Right atrium auricular region (tissue), 2 donors: ENCODE measurements around the gene TFEB. TPM values are rescaled to one million over a fixed set of nuclear protein-coding genes. Genes with fewer than 3 reads are reported as not detected.

Source experiments
- DNase-seq: peaks from one replicate; pipeline ENCODE4 v3.0.0-alpha.2; 2019; ENCODE audit warnings: low spot score
- H3K27ac ChIP-seq, 2 donors: fragments of 200-600 bp; sonication (generic); 1 replicate in 1 of 2; 2 replicates in 1 of 2; pipeline ENCODE4 v1.5.1; 2016 to 2019
- H3K27me3 ChIP-seq, 2 donors: fragments of 200-600 bp; sonication (generic); one replicate each; pipeline versions ENCODE4 v1.5.1 to v1.6.0; 2017 to 2019
- H3K36me3 ChIP-seq: fragments of 200-600 bp; sonication (generic); one replicate; pipeline ENCODE4 v1.5.1; 2016
- H3K4me1 ChIP-seq, 2 donors: fragments of 200-600 bp; sonication (generic); one replicate each; pipeline versions ENCODE4 v1.5.1 to v1.6.0; 2017 to 2019
- H3K4me3 ChIP-seq, 2 donors: fragments of 200-600 bp; sonication (generic); 1 replicate in 1 of 2; 2 replicates in 1 of 2; pipeline ENCODE4 v1.5.1; 2017 to 2019; ENCODE audit warnings: mild to moderate bottlenecking in 1 of 2, moderate library complexity in 1 of 2
- H3K9me3 ChIP-seq, 2 donors: fragments of 200-600 bp; sonication (generic); one replicate each; pipeline ENCODE4 v1.5.1; 2019
- total RNA-seq, 2 donors: library from RNA; depleted of rRNA; stranded (reverse); fragments of >200 nt; gene quantifications; one replicate each; pipeline ENCODE4 v1.1.0, GENCODE V29; 2016
- TF ChIP-seq, protein P1 (sequence below), 2 donors: fragments of 200-600 bp; sonication (generic); IDR thresholded peaks; one replicate each; pipeline ENCODE4 v1.5.1; 2019; ENCODE audit warnings: antibody characterized with exemption in 2 of 2

Gene TFEB
- total RNA-seq, 2 donors from 2014 or later: 31.5 to 35.8 TPM

DNA sequence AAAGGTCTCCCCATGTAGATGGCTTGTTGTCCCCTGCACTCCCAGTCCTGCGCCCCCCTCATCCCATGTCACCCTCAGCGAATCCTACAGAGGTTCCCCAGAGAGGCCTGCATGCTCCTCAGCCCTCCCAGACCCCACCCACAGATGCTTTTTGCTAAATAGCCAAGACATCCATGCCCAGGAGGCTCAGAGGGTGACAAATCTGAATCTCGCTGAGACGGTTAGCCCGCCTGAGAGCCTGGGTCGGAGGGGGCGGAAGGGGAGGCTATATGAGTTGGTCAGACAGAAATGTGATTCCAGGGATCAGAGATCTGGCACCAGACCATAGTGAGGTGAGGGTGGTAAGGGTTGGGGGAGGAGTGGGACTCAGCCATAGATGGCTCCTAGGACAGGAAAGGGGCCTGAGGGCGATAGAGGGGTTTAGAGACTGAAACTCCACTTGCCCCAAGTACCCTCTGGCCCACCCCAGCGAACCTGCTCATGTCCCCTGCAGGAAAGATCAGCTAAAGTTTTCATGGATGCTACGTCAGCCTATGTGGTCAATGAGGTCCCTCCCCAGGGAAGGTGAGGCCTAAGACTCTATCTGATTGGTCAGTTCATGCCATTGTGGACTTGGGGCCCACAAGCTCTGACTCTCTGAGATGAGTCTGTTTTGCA lies 33.2 kb downstream of the TFEB start:
- DNase-seq: no peak
- peaks cover 0 to 78% of the 10 kb centered on the region in 2 donors for H3K4me1 ChIP-seq

DNA sequence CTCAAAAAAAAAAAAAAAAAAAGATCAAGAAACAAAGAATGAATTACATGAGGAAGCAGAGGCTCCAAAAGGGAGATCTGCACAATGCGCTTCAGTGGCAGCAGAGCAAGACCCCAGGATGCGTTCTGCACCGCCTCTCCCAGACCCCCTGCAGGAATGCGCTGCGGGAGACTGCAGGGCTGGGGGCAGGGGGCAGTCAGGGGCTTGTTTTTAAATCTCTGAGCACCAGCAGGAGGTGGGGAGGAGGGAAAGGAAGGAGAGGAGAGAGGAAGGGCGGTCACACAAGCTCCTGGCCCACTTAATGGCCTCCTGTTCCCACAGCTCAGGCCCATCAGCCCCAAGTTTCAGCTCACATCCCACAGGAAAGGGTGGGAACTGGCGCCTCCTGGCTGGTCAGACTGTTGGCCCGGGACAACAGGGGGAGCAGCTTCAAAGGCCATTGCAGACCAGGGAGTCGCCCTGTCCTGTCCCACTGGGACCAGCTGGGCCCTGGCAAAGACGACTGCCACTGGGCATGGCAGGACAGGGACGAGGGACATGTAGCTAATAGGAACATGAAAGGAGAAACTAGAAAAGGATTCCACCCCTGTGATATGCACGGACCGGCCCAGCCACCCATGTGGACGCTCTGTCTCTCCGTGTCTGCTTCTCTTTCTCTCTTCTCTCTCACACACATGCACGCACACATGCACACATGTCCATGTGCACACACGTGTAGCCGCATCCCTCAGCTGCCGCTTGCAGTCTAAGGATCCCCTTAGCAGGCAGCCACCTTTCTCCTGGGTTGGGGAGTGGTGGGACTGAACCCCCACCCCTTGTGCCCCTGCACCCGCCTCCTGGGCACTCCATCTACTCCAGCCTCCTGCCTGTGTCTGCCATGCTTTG lies 34.7 kb downstream of the TFEB start:
- TF ChIP-seq, protein P1, sequence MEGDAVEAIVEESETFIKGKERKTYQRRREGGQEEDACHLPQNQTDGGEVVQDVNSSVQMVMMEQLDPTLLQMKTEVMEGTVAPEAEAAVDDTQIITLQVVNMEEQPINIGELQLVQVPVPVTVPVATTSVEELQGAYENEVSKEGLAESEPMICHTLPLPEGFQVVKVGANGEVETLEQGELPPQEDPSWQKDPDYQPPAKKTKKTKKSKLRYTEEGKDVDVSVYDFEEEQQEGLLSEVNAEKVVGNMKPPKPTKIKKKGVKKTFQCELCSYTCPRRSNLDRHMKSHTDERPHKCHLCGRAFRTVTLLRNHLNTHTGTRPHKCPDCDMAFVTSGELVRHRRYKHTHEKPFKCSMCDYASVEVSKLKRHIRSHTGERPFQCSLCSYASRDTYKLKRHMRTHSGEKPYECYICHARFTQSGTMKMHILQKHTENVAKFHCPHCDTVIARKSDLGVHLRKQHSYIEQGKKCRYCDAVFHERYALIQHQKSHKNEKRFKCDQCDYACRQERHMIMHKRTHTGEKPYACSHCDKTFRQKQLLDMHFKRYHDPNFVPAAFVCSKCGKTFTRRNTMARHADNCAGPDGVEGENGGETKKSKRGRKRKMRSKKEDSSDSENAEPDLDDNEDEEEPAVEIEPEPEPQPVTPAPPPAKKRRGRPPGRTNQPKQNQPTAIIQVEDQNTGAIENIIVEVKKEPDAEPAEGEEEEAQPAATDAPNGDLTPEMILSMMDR (IDR thresholded peaks at IDR 0.05): peak in 1 of 2 donors; percentile 25
- H3K27me3 ChIP-seq: no peaks in the 10 kb centered on the region

More for the DNA sequence above, 33.2 kb downstream of the TFEB start:
- Histone ChIP-seq H3K27ac (no peak overlapping the region), H3K27me3 (no peaks in the 10 kb centered on the region), H3K9me3 (no peaks in the 10 kb centered on the region), H3K4me3 (no peak overlapping the region), H3K36me3 (no peaks in the 10 kb centered on the region)
- TF ChIP-seq, protein P1 (IDR thresholded peaks at IDR 0.05): no peak

DNA sequence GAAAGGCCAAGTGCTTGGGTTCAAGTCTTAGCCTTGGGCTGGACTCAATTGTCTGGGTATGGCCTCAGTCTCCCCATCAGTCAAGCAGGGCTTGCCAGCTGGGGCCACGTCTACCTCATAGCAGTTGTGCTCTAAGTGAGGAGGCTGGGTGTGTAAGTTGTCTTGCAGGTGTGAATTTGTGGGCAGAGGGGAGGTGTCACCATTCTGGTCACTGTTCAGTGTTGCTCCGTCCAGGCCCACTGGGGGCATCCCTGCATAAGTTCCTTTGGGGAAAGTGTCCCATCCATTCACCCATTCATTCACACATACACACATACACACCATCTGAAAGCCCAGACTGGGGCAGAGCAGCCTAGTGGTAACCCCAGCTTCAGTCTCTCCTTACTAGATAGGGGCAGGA lies 36.3 kb downstream of the TFEB start:
- TF ChIP-seq, protein P1 (IDR thresholded peaks at IDR 0.05): no peak
- no peaks in the 10 kb centered on the region for H3K36me3 ChIP-seq
- no peaks in the 10 kb centered on the region for H3K27me3 ChIP-seq
- peak overlapping the region; percentile 9 to 47 for H3K27ac ChIP-seq
- H3K9me3 ChIP-seq: no peaks in the 10 kb centered on the region
- H3K4me3 ChIP-seq: no peak overlapping the region
- peaks cover 0 to 61% of the 10 kb centered on the region in 2 donors for H3K4me1 ChIP-seq
- DNase-seq: no peak

More for the DNA sequence above, 34.7 kb downstream of the TFEB start:
- H3K9me3 ChIP-seq: no peaks in the 10 kb centered on the region
- H3K36me3 ChIP-seq: no peaks in the 10 kb centered on the region
- no peak for DNase-seq
- H3K27ac ChIP-seq: peak overlapping the region in 1 of 2 donors; percentile 17
- peaks cover 0 to 64% of the 10 kb centered on the region in 2 donors for H3K4me1 ChIP-seq
- H3K4me3 ChIP-seq: no peak overlapping the region

DNA sequence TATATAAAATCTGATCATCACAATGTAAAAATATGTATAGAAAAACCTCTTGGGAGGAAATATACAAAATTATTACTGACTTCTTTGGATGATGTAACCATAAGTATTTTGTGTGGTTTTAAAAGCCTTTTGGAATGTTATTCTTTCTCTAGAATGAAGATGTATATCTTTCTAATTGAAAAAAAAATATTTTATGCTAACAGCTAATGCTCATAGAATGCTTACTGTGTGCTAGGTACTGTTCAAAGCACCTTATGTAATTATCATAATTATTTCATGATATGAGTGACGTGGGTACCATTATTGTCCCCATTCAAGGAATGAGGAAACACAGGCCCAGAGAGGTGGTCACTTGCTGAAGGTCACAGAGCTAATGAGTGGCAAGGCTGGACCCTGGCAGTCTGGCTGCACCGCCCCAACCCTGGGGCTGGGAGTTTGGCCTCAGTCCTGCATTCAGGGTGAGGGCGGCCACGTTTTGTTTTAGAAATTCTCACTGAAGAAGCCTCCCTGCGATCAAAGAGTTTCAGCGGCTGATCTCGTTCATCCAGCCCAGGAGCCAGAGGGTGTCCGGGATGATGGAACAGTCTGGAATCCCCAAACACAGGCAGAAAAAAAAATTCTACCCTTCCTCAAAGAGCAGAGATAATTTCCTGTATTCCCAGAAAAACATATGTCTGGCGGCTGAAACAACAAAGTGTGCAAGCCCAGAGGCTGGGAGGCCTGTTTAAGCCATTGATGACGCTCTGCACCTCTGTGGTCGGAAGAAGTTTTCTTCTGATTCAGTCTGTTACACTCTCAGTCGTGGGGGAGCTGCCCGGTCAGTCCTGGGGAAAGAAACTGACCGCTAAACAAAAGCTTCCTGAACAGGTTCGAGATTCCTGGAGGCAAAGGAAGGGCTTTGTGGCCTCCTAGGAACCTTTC lies 37.3 kb downstream of the TFEB start:
- no peak for DNase-seq
- TF ChIP-seq, protein P1 (IDR thresholded peaks at IDR 0.05): no peak
- H3K36me3 ChIP-seq: no peaks in the 10 kb centered on the region
- peak overlapping the region; percentile 9 to 47 for H3K27ac ChIP-seq
- H3K4me3 ChIP-seq: no peak overlapping the region
- no peaks in the 10 kb centered on the region for H3K27me3 ChIP-seq
- no peaks in the 10 kb centered on the region for H3K9me3 ChIP-seq
- H3K4me1 ChIP-seq: peaks cover 0 to 65% of the 10 kb centered on the region in 2 donors

DNA sequence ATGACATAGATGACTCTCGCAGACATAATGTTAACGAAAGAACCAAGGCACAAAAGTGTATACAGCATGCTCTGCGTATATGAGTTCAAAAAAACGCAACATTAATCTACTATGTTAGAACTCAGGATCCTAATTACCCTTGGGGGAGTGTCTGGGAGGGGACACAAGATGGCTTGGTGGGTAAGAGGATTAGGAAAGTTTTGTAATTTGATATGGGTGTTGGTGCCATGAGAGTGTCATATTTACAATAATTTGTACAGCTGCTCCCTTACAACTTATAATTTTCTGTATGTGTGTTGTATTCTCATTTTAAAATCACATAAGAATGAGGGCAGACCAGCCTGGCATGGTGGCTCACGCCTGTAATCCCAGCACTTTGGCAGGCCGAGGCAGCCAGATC lies 38.6 kb downstream of the TFEB start:
- no peaks in the 10 kb centered on the region for H3K9me3 ChIP-seq
- no peak overlapping the region for H3K27ac ChIP-seq
- H3K4me3 ChIP-seq: no peak overlapping the region
- DNase-seq: no peak
- peaks cover 0 to 64% of the 10 kb centered on the region in 2 donors for H3K4me1 ChIP-seq
- TF ChIP-seq, protein P1 (IDR thresholded peaks at IDR 0.05): no peak
- no peaks in the 10 kb centered on the region for H3K36me3 ChIP-seq
- no peaks in the 10 kb centered on the region for H3K27me3 ChIP-seq
